GM18870 (cell line): Measurements from ENCODE around the gene MLH3.

ENCODE experiments used
- ATAC-seq: cut with Tn5 transposase; IDR thresholded peaks from one replicate; pipeline ENCODE4 v1.9.1; 2021; ENCODE audit warnings: moderate library complexity; ENCODE audit not compliant: unreplicated experiment

MLH3 gene

GRCh38 chr14:75067212-75067611 is 15.9 kb upstream of the MLH3 start:
- ATAC-seq = no peak

GRCh38 chr14:75066691-75067090 is 15.4 kb upstream of the MLH3 start:
- ATAC-seq = no peak

- peak; percentile 8 for ATAC-seq
These were observed 12.9 kb upstream of the MLH3 start for GRCh38 chr14:75064205-75064567.

- peak; percentile 88 for ATAC-seq
These were observed 12.4 kb upstream of the MLH3 start, which contains the start of gene ACYP1 for GRCh38 chr14:75063491-75064204. Gene ACYP1 (minus strand): TSS chr14:75064024. CDS start chr14:75063553, 471 bp downstream.

GRCh38 chr14:75063013-75063412 is 11.7 kb upstream of the MLH3 start:
- ATAC-seq = no peak

GRCh38 chr14:75060420-75060819 is 9.2 kb upstream of the MLH3 start:
- no peak for ATAC-seq

GRCh38 chr14:75059642-75060041 is 8.4 kb upstream of the MLH3 start:
- ATAC-seq = no peak

GRCh38 chr14:75054421-75054820 is 3.2 kb upstream of the MLH3 start:
- no peak for ATAC-seq

- ATAC-seq = no peak
These were observed 2.4 kb upstream of the MLH3 start for GRCh38 chr14:75053396-75054291.

- peak; percentile 15 for ATAC-seq
These were observed 261 bp upstream of the MLH3 start for GRCh38 chr14:75051556-75051899.

GRCh38 chr14:75049731-75050201 is 1.5 kb downstream of the MLH3 start:
- no peak for ATAC-seq

GRCh38 chr14:75049136-75049535 is 2.1 kb downstream of the MLH3 start:
- no peak for ATAC-seq

- no peak for ATAC-seq
These were observed 3.2 kb downstream of the MLH3 start for GRCh38 chr14:75048101-75048500.

GRCh38 chr14:75047506-75047905 is 3.8 kb downstream of the MLH3 start:
- no peak for ATAC-seq

GRCh38 chr14:75046899-75047298 is 4.4 kb downstream of the MLH3 start:
- ATAC-seq = no peak

GRCh38 chr14:75046275-75046674 is 5.0 kb downstream of the MLH3 start:
- ATAC-seq = no peak

- no peak for ATAC-seq
These were observed 6.5 kb downstream of the MLH3 start for GRCh38 chr14:75044752-75045151.

- ATAC-seq = no peak
These were observed 6.9 kb downstream of the MLH3 start for GRCh38 chr14:75044322-75044721.

GRCh38 chr14:75042035-75042434 is 9.2 kb downstream of the MLH3 start:
- no peak for ATAC-seq

GRCh38 chr14:75041613-75042012 is 9.7 kb downstream of the MLH3 start:
- no peak for ATAC-seq

- ATAC-seq = no peak
These were observed 10.3 kb downstream of the MLH3 start for GRCh38 chr14:75040959-75041358.

- no peak for ATAC-seq
These were observed 10.8 kb downstream of the MLH3 start for GRCh38 chr14:75040507-75040906.
